GM18517 (cell line): ENCODE data around the gene LDB3.

Source experiments
- ATAC-seq: cut with Tn5 transposase; IDR thresholded peaks from one replicate; pipeline ENCODE4 v1.9.1; 2021; ENCODE audit warnings: mild to moderate bottlenecking, moderate library complexity; ENCODE audit not compliant: unreplicated experiment

Gene LDB3

GRCh38 chr10:86700851-86701617, 32.7 kb downstream of the LDB3 start:
- ATAC-seq: no peak

GRCh38 chr10:86703176-86703575, 34.9 kb downstream of the LDB3 start:
- no peak for ATAC-seq

- ATAC-seq: no peak
These were observed 36.8 kb downstream of the LDB3 start for GRCh38 chr10:86705139-86705538.

GRCh38 chr10:86705905-86706304, 37.6 kb downstream of the LDB3 start:
- ATAC-seq: no peak

GRCh38 chr10:86706401-86706841, 38.1 kb downstream of the LDB3 start:
- no peak for ATAC-seq

- no peak for ATAC-seq
These were observed 38.7 kb downstream of the LDB3 start for GRCh38 chr10:86706977-86707376.

- no peak for ATAC-seq
These were observed 39.2 kb downstream of the LDB3 start for GRCh38 chr10:86707505-86707904.

- ATAC-seq: no peak
These were observed 39.9 kb downstream of the LDB3 start for GRCh38 chr10:86708068-86708782.

- ATAC-seq: no peak
These were observed 40.6 kb downstream of the LDB3 start for GRCh38 chr10:86708783-86709380.

GRCh38 chr10:86709396-86710185, 41.3 kb downstream of the LDB3 start:
- no peak for ATAC-seq

- peak; percentile 72 for ATAC-seq
These were observed 42.7 kb downstream of the LDB3 start for GRCh38 chr10:86710987-86711512.

- peak; percentile 57 for ATAC-seq
These were observed 43.4 kb downstream of the LDB3 start for GRCh38 chr10:86711513-86712316.

- peak; percentile 34 for ATAC-seq
These were observed 44.0 kb downstream of the LDB3 start for GRCh38 chr10:86712317-86712707.

- ATAC-seq: no peak
These were observed 47.0 kb downstream of the LDB3 start for GRCh38 chr10:86715156-86715795.

GRCh38 chr10:86715836-86716235, 47.5 kb downstream of the LDB3 start:
- no peak for ATAC-seq

- ATAC-seq: no peak
These were observed 48.2 kb downstream of the LDB3 start for GRCh38 chr10:86716466-86716865.

GRCh38 chr10:86718556-86718955, 50.2 kb downstream of the LDB3 start:
- no peak for ATAC-seq

GRCh38 chr10:86721232-86721631, 52.9 kb downstream of the LDB3 start:
- no peak for ATAC-seq

GRCh38 chr10:86723009-86723408, 54.7 kb downstream of the LDB3 start:
- no peak for ATAC-seq

- no peak for ATAC-seq
These were observed 56.1 kb downstream of the LDB3 start for GRCh38 chr10:86724445-86724844.
